PC-9 (cell line): ENCODE data around the gene R3HDM2. TPM values are rescaled to one million over a fixed set of nuclear protein-coding genes. Genes with fewer than 3 reads are reported as not detected.
"Not testable (repeated sequence)": the region's sequence is repeated elsewhere in the genome, so short reads cannot be mapped to it uniquely, and the experiment has no call there.

Experiments used
- BruUV-seq: library from RNA; stranded (reverse); fragments of 400-500 nt; replicated peaks from 2 replicates; lab custom pipeline; 2021; lab: Mats Ljungman, UMichigan
- CTCF ChIA-PET: fragments of 300-600 bp; sonication (Branson Sonifier 250); formaldehyde crosslinking; loops from one replicate; lab custom pipeline; 2022; ENCODE audit warnings: antibody characterized with exemption; lab: Charles Lee
- POLR2A ChIA-PET: fragments of 300-600 bp; sonication (Branson Sonifier 250); formaldehyde crosslinking; loops from one replicate; lab custom pipeline; 2022; ENCODE audit warnings: antibody characterized with exemption; ENCODE audit not compliant: unreplicated experiment; lab: Charles Lee
- DNase-seq, 2 experiments: peaks; one replicate each; pipeline versions ENCODE4 v3.0.0 to v3.0.0-alpha.2; 2015 to 2022; ENCODE audit warnings: mixed read lengths in 1 of 2
- H2AFZ ChIP-seq: fragments of 200-600 bp; sonication (generic); 2 replicates; pipeline ENCODE4 v1.8.1; 2017; ENCODE audit warnings: antibody characterized with exemption
- H3F3A ChIP-seq: fragments of 200-600 bp; sonication (generic); 2 replicates; pipeline ENCODE4 v1.8.1; 2017; ENCODE audit warnings: antibody characterized with exemption, mild to moderate bottlenecking, low read depth; ENCODE audit not compliant: insufficient read depth
- H3K27ac ChIP-seq: fragments of 200-600 bp; sonication (generic); 2 replicates; pipeline ENCODE4 v1.6.1; 2016; ENCODE audit warnings: mixed run types
- H3K27me3 ChIP-seq: fragments of 200-600 bp; sonication (generic); 2 replicates; pipeline ENCODE4 v1.6.1; 2016; ENCODE audit warnings: low read depth, mixed run types; ENCODE audit not compliant: insufficient read depth
- H3K36me3 ChIP-seq: fragments of 200-600 bp; sonication (generic); 2 replicates; pipeline ENCODE4 v1.6.1; 2016; ENCODE audit warnings: low read depth, mixed run types
- H3K4me1 ChIP-seq: fragments of 200-600 bp; sonication (generic); replicated peaks from 2 replicates; pipeline ENCODE4 v1.6.1; 2016; ENCODE audit warnings: mixed run types; ENCODE audit not compliant: insufficient read depth
- H3K4me2 ChIP-seq: fragments of 200-600 bp; sonication (generic); 2 replicates; pipeline ENCODE4 v1.6.1; 2017; ENCODE audit warnings: mixed run types
- H3K4me3 ChIP-seq: fragments of 200-600 bp; sonication (generic); 2 replicates; pipeline ENCODE4 v1.6.1; 2016; ENCODE audit warnings: mixed run types
- H3K79me2 ChIP-seq: fragments of 200-600 bp; sonication (generic); 2 replicates; pipeline ENCODE4 v1.6.1; 2017; ENCODE audit warnings: low read depth, mixed run types
- H3K9me2 ChIP-seq: fragments of 200-600 bp; sonication (generic); 2 replicates; pipeline ENCODE4 v1.8.1; 2017; ENCODE audit warnings: mild to moderate bottlenecking; ENCODE audit not compliant: insufficient read depth
- H3K9me3 ChIP-seq: fragments of 200-600 bp; sonication (generic); 2 replicates; pipeline ENCODE4 v1.8.1; 2016; ENCODE audit warnings: low read depth; ENCODE audit not compliant: insufficient read depth
- H4K20me1 ChIP-seq: fragments of 200-600 bp; sonication (generic); 2 replicates; pipeline ENCODE4 v1.8.1; 2017; ENCODE audit not compliant: insufficient read depth
- CTCF ChIP-seq: fragments of 200-600 bp; sonication (generic); conservative IDR thresholded peaks from 2 replicates; pipeline ENCODE4 v1.6.1; 2017; ENCODE audit warnings: mixed run types, antibody characterized with exemption, mild to moderate bottlenecking, moderate library complexity
- EZH2 ChIP-seq: fragments of 200-600 bp; sonication (generic); IDR thresholded peaks from 2 replicates; pipeline ENCODE4 v1.8.0; 2017; ENCODE audit warnings: antibody characterized with exemption, low read depth
- intact Hi-C: fragments of 100-400 bp; cut with micrococcal nuclease; formaldehyde crosslinking; loops from one replicate; pipeline ENCODE4 v1.10.0; 2022; ENCODE audit not compliant: unreplicated experiment
- total RNA-seq: library from RNA; stranded (reverse); gene quantifications from 2 replicates; pipeline ENCODE4 v1.2.3, GENCODE V29; 2021

The R3HDM2 gene
- total RNA-seq, 1 experiment from 2014 or later, result 65.1 TPM

DNA sequence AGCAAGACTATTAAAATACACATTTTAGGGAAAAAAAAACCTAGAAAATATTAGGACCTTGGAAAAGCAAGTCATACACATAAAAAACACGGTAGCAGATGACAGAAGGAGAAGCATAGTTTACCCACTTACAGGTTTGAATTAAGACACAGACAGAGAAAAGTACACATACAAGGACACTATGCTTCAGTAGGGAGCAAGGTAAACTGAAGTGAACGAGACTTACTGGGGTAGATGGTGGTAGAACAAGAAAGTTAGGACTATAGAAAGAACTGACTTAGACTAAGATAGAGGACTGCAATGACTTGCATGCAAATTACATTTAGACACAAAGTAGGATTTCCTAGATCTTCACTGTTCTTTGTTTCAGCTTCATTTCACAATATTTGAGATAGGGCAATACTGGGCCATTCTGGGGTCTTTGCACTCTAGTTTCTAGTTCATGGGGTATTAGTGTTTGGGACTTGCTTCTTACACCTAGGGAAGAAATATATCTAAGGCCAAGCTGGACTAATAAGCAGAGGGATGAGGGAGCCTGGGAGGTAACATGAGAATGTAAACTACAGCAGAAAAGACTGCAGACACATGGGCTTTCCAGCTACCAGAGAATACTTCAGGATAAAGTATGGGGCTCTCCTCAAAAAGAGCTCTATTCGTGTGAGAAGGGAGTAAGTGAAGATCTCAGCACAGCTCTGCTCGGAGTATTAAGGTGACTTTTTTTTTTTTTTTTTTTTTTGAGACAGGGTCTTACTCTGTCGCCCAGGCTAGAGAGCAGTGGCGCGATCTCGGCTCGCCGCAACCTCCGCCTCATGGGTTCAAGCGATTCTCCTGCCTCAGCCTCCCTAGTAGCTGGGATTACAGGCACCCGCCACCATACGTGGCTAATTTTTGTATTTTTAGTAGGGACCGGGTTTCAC, 152.1 kb downstream of the R3HDM2 start:
- H3K4me1 ChIP-seq, result peaks cover 18% of the 10 kb centered on the region
- no TSS peak for BruUV-seq
- no peak overlapping the region for H3K4me3 ChIP-seq
- H3K9me2 ChIP-seq, result no peaks in the 10 kb centered on the region
- no peaks in the 10 kb centered on the region for H3K27me3 ChIP-seq
- no peak for DNase-seq
- H3K9me3 ChIP-seq, result no peaks in the 10 kb centered on the region
- ChIA-PET POLR2A (no interaction called here), CTCF (interaction anchor here (0.6 to 0.7 kb wide), 2 partner anchors 24 to 205 kb away, joined by 5 to 19 read pairs; no protein-coding TSS in a partner anchor)
- H3K4me2 ChIP-seq, result no peak overlapping the region
- H3F3A ChIP-seq, result peaks cover 10% of the 10 kb centered on the region
- H4K20me1 ChIP-seq, result no peaks in the 10 kb centered on the region
- peaks cover 9% of the 10 kb centered on the region; the same call in 1 of the 2 replicates for H3K36me3 ChIP-seq
- intact Hi-C loops, result no loop called here
- no peaks in the 10 kb centered on the region for H3K79me2 ChIP-seq
- H2AFZ ChIP-seq, result no peak overlapping the region
- TF ChIP-seq CTCF (no peak), EZH2 (no peak)
- H3K27ac ChIP-seq, result no peak overlapping the region

DNA sequence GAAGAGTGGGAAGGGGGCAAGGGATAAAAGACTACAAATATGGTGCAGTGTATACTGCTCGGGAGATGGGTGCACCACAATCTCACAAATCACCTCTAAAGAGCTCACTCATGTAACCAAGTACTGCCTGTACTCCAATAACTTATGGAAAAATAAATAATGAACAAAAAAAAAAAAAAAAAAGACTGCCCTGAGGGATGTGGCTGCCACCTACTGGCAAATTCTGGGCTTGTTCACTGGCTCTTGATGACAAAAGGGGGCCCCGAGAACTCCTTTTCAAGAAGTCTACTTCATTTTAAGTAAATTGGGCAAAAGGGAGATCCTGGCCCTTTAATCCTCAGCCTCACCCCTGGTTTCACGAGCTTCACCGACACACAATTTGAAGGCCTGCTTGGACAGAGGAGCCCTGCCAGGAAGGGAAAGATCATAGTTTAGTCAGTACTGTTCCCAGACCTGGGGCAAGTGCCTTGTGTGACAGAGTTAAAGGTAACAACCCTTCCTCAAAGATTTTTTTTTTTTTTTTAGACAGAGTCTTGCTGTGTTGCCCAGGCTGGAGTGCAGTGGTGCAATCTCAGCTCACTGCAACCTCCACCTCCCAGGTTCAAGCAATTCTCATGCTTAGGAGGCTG, 153.8 kb downstream of the R3HDM2 start:
- TF ChIP-seq CTCF, result peak; percentile 61
- no peak for TF ChIP-seq EZH2

GRCh38 chr12:57276233-57276632, 154.6 kb downstream of the R3HDM2 start:
- H3K27me3 ChIP-seq, H3K9me2 ChIP-seq, H3K36me3 ChIP-seq, H3K9me3 ChIP-seq, POLR2A ChIA-PET, H3K4me3 ChIP-seq, intact Hi-C loops, DNase-seq, H3K79me2 ChIP-seq, H3K27ac ChIP-seq, H3F3A ChIP-seq, H4K20me1 ChIP-seq, H2AFZ ChIP-seq, BruUV-seq, H3K4me2 ChIP-seq: not testable (repeated sequence)
- CTCF ChIA-PET, result interaction anchor here (0.5 to 1.5 kb wide), 5 partner anchors 148 to 317 kb away, joined by 3 to 5 read pairs (median 4); partner anchors contain the start of gene LRP1
- H3K4me1 ChIP-seq, result peaks cover 14% of the 10 kb centered on the region

More for the DNA sequence above, 153.8 kb downstream of the R3HDM2 start:
- Histone ChIP-seq H3K79me2 (no peaks in the 10 kb centered on the region), H3K9me2 (no peaks in the 10 kb centered on the region), H3F3A (peaks cover 5% of the 10 kb centered on the region), H3K9me3 (no peaks in the 10 kb centered on the region), H3K36me3 (peaks cover 9% of the 10 kb centered on the region; the same call in 1 of the 2 replicates), H3K27me3 (no peaks in the 10 kb centered on the region), H3K4me2 (no peak overlapping the region), H3K27ac (no peak overlapping the region), H4K20me1 (no peaks in the 10 kb centered on the region), H3K4me1 (peaks cover 14% of the 10 kb centered on the region), H3K4me3 (no peak overlapping the region), H2AFZ (no peak overlapping the region)
- BruUV-seq, result no TSS peak
- DNase-seq, result peak in 1 of 2 experiments; percentile 11
- intact Hi-C loops, result no loop called here
- CTCF ChIA-PET, result interaction anchor here (0.5 to 1.5 kb wide), 5 partner anchors 149 to 316 kb away, joined by 3 to 5 read pairs (median 4); partner anchors contain the start of gene LRP1
- POLR2A ChIA-PET, result no interaction called here
